ENCODE results near the gene ZNF556. TPM values are rescaled to one million over a fixed set of nuclear protein-coding genes. Genes with fewer than 3 reads are reported as not detected.

The ZNF556 gene
- not detected for total RNA-seq

GRCh38 chr19:2867025-2867991 is at the start of gene ZNF556:
Gene ZNF556 (plus strand): TSS chr19:2867335. CDS start chr19:2867422, 87 bp downstream.
- TF ChIP-seq POLR2AphosphoS5 (IDR thresholded peaks at IDR 0.05; ENCODE audit: insufficient read depth in 1 of 2, low read depth in 1 of 2) (no peak), POLR2A (IDR thresholded peaks at IDR 0.05) (no peak), CTCF (IDR thresholded peaks at IDR 0.05) (no peak)
- Histone ChIP-seq H3K27ac (no peak within 1 kb of the TSS), H3K9me3 (no peaks in the 10 kb centered on the region), H3K27me3 (no peaks in the 10 kb centered on the region), H3K36me3 (no peaks in the 10 kb centered on the region), H3K4me3 (no peak within 1 kb of the TSS), H3K4me1 (no peaks in the 10 kb centered on the region)
- no peak for DNase-seq (ENCODE audit: extremely low spot score in 2 of 2)
- intact Hi-C loops (cut with DNase I): no loop called here

- peaks cover 13% of the 10 kb centered on the region for H3K4me1 ChIP-seq
- peak in 1 of 2 donors; percentile 89 for DNase-seq (ENCODE audit: extremely low spot score in 2 of 2)
- no peaks in the 10 kb centered on the region for H3K27me3 ChIP-seq
- H3K36me3 ChIP-seq: peaks cover 0 to 6% of the 10 kb centered on the region in 2 donors
- TF ChIP-seq POLR2A (IDR thresholded peaks at IDR 0.05) (no peak), CTCF (IDR thresholded peaks at IDR 0.05) (peak; percentile 95 to 99 (median 96)), POLR2AphosphoS5 (IDR thresholded peaks at IDR 0.05; ENCODE audit: insufficient read depth in 1 of 2, low read depth in 1 of 2) (peak; percentile 62 to 92)
- peak within 1 kb of the TSS; percentile 64 for H3K27ac ChIP-seq
- intact Hi-C loops (cut with DNase I): no loop called here
- H3K9me3 ChIP-seq: no peaks in the 10 kb centered on the region
- H3K4me3 ChIP-seq: peak within 1 kb of the TSS; percentile 61 to 98
Measured at GRCh38 chr19:2819540-2820111, 47.5 kb upstream of the ZNF556 start, which contains the start of gene ZNF554. Gene ZNF554 (plus strand): TSS chr19:2819868. CDS start chr19:2820072, 204 bp downstream.

- Histone ChIP-seq H3K4me3 (peak overlapping the region; percentile 61 to 98), H3K27ac (peak overlapping the region; percentile 64), H3K4me1 (peaks cover 13% of the 10 kb centered on the region), H3K36me3 (peaks cover 0 to 6% of the 10 kb centered on the region in 2 donors), H3K27me3 (no peaks in the 10 kb centered on the region), H3K9me3 (no peaks in the 10 kb centered on the region)
- TF ChIP-seq POLR2AphosphoS5 (IDR thresholded peaks at IDR 0.05; ENCODE audit: insufficient read depth in 1 of 2, low read depth in 1 of 2) (no peak), CTCF (IDR thresholded peaks at IDR 0.05) (no peak), POLR2A (IDR thresholded peaks at IDR 0.05) (no peak)
- no peak for DNase-seq (ENCODE audit: extremely low spot score in 2 of 2)
- intact Hi-C loops (cut with DNase I): no loop called here
Measured at GRCh38 chr19:2820112-2820702, 46.9 kb upstream of the ZNF556 start.

GRCh38 chr19:2822846-2823245 is 44.3 kb upstream of the ZNF556 start:
- Histone ChIP-seq H3K9me3 (no peaks in the 10 kb centered on the region), H3K27ac (no peak overlapping the region), H3K4me3 (no peak overlapping the region), H3K36me3 (peaks cover 0 to 10% of the 10 kb centered on the region in 2 donors), H3K27me3 (no peaks in the 10 kb centered on the region), H3K4me1 (peaks cover 13% of the 10 kb centered on the region)
- TF ChIP-seq POLR2A (IDR thresholded peaks at IDR 0.05): no peak
- TF ChIP-seq POLR2AphosphoS5 (IDR thresholded peaks at IDR 0.05; ENCODE audit: insufficient read depth in 1 of 2, low read depth in 1 of 2): no peak
- TF ChIP-seq CTCF (IDR thresholded peaks at IDR 0.05): no peak
- intact Hi-C loops (cut with DNase I): no loop called here
- DNase-seq (ENCODE audit: extremely low spot score in 2 of 2): no peak

Measured in vagina (tissue), 2 donors.